HG03066 (cell line): ENCODE measurements around the gene FRK.
"Not testable (repeated sequence)": the region's sequence is repeated elsewhere in the genome, so short reads cannot be mapped to it uniquely, and the experiment has no call there.

Experiments
- ATAC-seq: cut with Tn5 transposase; IDR thresholded peaks from one replicate; pipeline ENCODE4 v1.9.1; 2021; ENCODE audit warnings: low read depth; ENCODE audit not compliant: unreplicated experiment

FRK gene

DNA sequence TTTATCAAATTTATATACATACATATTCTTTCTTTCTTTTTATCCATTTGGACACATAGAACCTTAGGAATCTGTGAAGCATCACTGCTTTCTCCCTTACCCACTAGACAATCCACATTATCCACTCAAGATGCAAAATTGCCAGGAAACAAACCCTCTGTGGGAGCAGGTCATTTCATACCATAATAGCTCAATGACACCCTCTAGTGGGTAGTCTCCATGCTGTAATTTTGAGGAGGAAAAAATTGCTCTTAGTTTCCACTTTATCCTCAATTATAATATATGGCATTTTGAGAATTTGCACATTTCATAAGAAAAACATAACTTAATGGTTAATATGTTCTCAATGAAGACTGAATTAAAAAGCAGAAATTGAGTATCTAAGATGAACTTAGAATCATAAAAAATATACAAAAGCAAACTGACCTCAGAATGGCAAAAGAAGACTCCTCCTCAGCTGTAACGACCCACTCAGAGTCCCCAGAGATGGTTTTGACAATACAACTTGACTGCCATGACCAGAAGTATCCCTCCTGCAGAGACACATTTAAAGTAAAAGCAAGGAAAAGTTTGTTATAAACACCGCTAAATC is 164.1 kb downstream of the FRK start:
- peak; percentile 49 for ATAC-seq

DNA sequence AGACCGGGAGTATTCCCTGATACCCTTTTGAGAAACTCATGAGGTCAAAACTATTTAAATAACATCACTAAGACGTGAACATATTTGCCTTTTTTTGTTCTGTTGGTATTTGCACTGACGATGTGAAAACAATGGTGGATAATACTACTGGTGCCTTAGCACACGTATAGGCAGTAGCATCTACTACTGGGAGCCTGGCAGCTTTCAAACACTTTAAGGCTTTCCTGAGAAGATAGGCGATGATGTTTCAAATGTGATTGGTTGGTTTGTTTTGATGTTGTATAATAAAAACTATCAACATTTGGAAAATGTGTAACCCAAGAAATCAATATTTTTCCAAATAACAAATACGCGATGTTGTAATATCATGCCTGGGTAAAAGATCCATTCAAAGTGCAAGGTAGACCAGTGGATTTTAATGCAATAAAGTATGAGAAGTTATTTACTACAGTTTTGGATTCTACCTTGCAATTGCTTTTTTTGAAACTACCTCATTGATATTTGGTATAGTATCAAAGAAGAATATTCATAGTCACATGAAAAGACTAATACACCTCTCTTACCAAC is 166.2 kb downstream of the FRK start:
- no peak for ATAC-seq

DNA sequence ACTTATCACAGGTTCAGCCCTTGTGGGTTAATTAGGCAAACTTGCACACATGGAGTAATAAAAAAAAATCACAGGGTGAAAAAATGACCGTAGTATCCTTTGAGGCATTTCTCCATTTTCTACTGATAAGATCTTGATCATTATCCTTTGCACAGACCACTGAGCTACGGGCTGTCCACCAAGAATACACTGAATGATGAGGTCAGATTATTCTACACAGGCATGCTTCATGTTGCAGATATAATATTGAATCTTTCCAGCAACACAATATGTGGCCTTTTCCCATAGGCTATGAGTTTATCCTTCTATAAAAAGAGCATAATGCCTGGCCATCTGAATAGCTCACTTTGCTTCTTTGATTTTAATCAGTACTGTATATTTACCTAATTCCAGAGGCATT is 168.9 kb downstream of the FRK start:
- ATAC-seq, result no peak

DNA sequence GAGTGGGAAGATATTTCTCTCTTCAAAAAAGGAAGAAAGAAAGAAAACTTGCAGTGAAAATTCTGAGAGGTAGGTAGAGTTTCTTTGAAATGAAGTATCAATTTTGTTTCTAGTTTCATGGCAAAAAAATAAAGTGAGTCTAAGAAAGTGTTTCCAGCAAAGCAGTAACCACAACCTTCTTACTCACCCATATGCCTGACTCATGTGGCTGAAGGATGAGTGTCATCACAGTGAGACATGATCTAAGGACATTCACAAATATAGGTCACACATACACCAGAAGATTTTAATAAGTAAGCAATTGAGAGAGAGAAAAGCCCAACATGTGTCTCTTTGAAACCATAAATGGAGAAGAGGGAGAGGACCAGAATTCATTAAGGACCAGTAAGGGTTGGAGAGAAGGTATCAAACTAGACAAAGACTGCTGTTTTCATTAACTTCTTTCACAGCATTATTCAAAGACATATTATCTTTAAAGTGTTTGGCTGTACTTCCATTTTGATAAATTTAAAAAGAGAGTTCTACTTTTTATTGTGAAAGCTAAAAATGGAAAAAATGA is 169.5 kb downstream of the FRK start:
- ATAC-seq, result peak; percentile 94

DNA sequence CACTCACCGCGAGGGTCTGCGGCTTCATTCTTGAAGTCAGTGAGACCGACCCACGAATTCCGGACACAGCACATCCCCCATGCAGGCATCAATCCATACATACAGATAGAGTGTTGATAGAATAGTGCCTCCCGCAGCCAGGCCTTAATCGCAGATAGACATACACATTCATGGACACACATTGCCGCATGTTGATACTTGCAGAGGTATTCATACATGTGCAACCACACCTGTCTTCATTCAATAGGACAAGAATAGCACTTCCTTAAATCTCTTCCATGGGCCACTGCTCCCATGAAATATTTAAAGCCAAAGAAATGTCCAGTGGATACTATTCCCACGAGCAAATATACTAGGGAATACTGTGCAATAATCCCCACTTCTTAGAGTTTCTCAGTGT is 170.5 kb downstream of the FRK start:
- no peak for ATAC-seq

DNA sequence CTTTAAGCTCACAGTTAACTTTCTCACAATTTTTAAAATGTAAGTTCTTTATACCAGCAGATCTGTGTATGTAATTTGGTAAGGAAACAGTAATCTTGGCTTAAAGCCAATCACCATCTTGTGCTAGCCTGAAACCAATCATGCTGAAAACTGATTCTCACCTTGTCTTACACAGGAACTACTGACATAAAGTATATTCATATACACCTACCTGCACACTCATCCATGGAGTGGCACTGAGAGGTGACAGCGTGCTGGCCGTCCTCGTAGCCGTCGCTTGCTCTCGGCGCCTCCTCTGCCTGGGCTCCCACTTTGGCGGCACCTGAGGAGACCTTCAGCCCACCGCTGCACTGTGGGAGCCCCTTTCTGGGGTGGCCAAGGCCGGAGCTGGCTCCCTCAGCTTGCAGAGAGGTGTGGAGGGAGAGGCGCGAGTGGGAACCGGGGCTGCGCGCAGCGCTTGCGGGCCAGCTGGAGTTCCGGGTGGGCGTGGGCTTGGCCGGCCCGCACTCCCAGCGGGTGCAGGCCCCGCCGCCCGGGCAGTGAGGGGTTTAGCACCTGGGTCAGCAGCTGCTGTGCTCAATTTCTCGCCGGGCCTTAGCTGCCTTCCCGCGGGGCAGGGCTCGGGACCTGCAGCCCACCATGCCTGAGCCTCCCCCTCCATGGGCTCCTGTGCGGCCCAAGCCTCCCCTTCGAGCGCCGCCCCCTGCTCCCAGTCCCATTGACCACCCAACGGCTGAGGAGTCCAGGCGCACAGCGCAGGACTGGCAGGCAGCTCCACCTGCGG is 171.8 kb downstream of the FRK start:
- ATAC-seq, result not testable (repeated sequence)

DNA sequence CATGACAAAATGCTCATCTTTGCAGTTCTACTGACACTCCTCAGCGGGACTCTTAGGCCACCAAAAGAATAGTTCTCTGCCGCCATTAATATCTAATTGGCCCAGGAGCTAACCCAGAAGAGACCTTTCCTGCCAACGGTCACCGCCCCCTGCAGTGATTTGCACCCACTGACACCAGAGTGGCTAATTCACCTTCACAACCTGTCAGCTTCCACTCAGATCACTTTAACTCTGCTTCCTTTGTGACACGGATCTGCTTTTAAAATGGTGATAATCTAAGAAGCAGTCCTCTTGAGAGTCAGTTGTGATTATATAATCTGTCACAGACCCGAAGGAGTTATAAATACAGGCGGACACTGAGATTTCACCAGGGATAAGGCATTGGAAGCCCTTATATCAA is 172.8 kb downstream of the FRK start:
- ATAC-seq, result no peak

DNA sequence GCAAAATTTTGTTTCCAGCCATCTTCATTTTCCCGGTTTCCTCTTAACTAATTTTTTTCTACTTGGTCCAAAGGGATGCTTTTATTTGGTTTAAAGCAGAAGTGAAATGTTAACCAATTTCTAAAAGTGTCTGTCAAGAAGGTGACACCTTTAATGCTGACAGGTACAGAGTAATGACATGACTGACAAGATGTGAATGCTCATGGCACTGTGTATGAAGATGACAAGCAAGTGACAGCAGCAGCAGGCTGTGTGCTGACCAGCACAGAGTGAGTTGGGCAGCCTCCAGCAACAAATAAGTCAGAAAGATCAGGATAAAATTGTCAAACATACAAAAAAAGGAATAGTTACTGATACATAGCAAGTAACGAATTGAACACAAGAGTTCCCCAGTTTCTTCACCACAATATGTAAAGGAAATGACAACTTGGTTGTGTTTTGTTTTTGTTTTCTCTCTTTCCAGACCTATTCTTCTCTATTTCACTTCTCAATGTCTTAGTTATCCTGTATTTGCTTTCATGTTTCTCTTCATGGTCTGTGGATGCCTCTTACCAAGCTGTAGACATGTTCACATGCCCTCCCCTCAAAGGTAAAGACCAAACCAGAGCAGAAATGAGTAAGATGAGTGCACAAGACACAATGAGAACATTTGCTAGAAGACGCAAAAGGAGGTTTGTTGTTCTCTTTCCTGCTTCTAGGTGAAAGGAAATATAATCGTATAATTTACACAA is 174.9 kb downstream of the FRK start:
- peak; percentile 61 for ATAC-seq

DNA sequence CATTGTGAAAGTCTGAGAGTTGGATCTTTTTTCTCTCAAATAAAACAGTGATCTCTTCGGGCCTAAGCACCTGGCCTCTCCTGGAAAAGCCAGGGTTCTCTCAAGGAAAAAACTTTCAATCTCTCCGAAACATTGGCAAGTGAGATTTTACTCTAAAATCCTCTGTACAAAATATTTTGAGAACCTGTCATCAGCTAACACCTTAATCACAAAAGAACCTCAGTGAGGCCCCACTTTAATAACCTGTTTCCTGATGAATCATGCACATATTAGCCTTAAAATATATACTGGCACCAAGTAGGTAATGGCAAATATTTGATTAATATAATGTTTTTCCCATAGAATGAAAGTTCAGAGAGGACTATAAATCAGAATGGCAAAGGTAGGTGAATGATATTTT is 177.9 kb downstream of the FRK start:
- ATAC-seq, result no peak

DNA sequence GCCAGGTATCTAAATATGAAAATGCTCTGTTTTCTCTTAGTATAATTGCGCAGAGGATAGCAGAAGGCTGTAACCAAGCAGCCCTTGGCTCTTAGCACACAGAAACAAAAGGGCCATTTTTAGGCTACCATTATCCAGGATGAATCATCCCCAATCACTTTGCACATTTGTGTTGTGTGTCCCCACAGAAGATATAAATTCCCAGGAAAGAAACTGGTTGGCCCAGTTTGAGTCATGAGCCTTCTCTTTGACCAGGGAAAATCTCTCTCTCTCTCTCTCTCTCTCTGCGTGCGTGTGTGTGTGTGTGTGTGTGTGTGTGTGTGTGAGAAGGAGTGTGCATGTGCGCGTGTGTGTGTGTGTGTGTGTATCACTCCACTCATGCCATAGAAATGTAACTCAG is 178.5 kb downstream of the FRK start:
- no peak for ATAC-seq
